Neuronal stem cell (in vitro differentiated cells): ENCODE results near the gene UQCC5.

Source experiments
- DNase-seq: peaks from one replicate; pipeline ENCODE4 v3.0.0-alpha.2; 2013; ENCODE audit warnings: low spot score
- H2AFZ ChIP-seq: one replicate; pipeline ENCODE4 v1.6.1; 2013; ENCODE audit warnings: mild to moderate bottlenecking, low read length, inconsistent platforms
- H2AK5ac ChIP-seq: 2 replicates; pipeline ENCODE4 v1.6.1; 2013; ENCODE audit warnings: low read depth, mild to moderate bottlenecking, inconsistent platforms, low read length, moderate library complexity, mixed read lengths
- H2BK120ac ChIP-seq: 2 replicates; pipeline ENCODE4 v1.6.1; 2013; ENCODE audit warnings: low read depth, mild to moderate bottlenecking, inconsistent platforms, low read length, moderate library complexity, mixed read lengths
- H2BK12ac ChIP-seq: one replicate; pipeline ENCODE4 v1.6.1; 2013; ENCODE audit warnings: low read length, inconsistent platforms
- H2BK15ac ChIP-seq: 2 replicates; pipeline ENCODE4 v1.6.1; 2013; ENCODE audit warnings: mild to moderate bottlenecking, low read length, inconsistent platforms, mixed read lengths
- H2BK5ac ChIP-seq: one replicate; pipeline ENCODE4 v1.6.1; 2013; ENCODE audit warnings: inconsistent platforms, mild to moderate bottlenecking, low read length, moderate library complexity
- H3K14ac ChIP-seq: one replicate; pipeline ENCODE4 v1.6.1; 2013; ENCODE audit warnings: low read length, inconsistent platforms
- H3K18ac ChIP-seq: 2 replicates; pipeline ENCODE4 v1.6.1; 2013; ENCODE audit warnings: low read length, inconsistent platforms
- H3K23ac ChIP-seq: 2 replicates; pipeline ENCODE4 v1.6.1; 2013; ENCODE audit warnings: low read depth, mild to moderate bottlenecking, mixed read lengths, low read length, inconsistent platforms; ENCODE audit not compliant: poor library complexity
- H3K27ac ChIP-seq: replicated peaks from 3 replicates; pipeline ENCODE4 v1.5.1; 2013; ENCODE audit warnings: low read length, inconsistent platforms
- H3K27me3 ChIP-seq, 3 experiments: 2 replicates each; pipeline ENCODE4 v1.6.1; 2013; ENCODE audit warnings: low read length in 3 of 3, mild to moderate bottlenecking in 2 of 3, inconsistent platforms in 1 of 3, low read depth in 1 of 3, mixed read lengths in 1 of 3, moderate library complexity in 1 of 3; ENCODE audit not compliant: control insufficient read depth in 3 of 3, insufficient read depth in 3 of 3
- H3K36me3 ChIP-seq, 2 donors: replicated peaks in 1 of 2; 2 replicates each; pipeline ENCODE4 v1.6.1; 2013; ENCODE audit warnings: low read length in 2 of 2; ENCODE audit not compliant: control insufficient read depth in 2 of 2, insufficient read depth in 2 of 2
- H3K4ac ChIP-seq: 2 replicates; pipeline ENCODE4 v1.6.1; 2013; ENCODE audit warnings: inconsistent platforms, mild to moderate bottlenecking, low read length, moderate library complexity
- H3K4me1 ChIP-seq, 2 donors: 1 replicate in 1 of 2; 2 replicates in 1 of 2; pipeline ENCODE4 v1.6.1; 2013; ENCODE audit warnings: low read length in 2 of 2, low read depth in 1 of 2; ENCODE audit not compliant: control insufficient read depth in 2 of 2, insufficient read depth in 1 of 2
- H3K4me2 ChIP-seq: one replicate; pipeline ENCODE4 v1.6.1; 2013; ENCODE audit warnings: mild to moderate bottlenecking, low read length, inconsistent platforms; ENCODE audit not compliant: insufficient read depth, poor library complexity, severe bottlenecking
- H3K4me3 ChIP-seq, 2 donors: 2 replicates each; pipeline ENCODE4 v1.5.1; 2013; ENCODE audit warnings: low read length in 2 of 2, mild to moderate bottlenecking in 2 of 2, inconsistent platforms in 1 of 2, moderate library complexity in 1 of 2
- H3K79me1 ChIP-seq: one replicate; pipeline ENCODE4 v1.6.1; 2013; ENCODE audit warnings: low read depth, mild to moderate bottlenecking, inconsistent platforms, low read length, moderate library complexity
- H3K9ac ChIP-seq: one replicate; pipeline ENCODE4 v1.6.1; 2013; ENCODE audit warnings: mild to moderate bottlenecking, low read depth, low read length, inconsistent platforms; ENCODE audit not compliant: poor library complexity
- H3K9me3 ChIP-seq, 2 donors: replicated peaks in 1 of 2; 2 replicates each; pipeline versions ENCODE3 to v1.6.1; 2013; ENCODE audit warnings: low read length in 2 of 2, mild to moderate bottlenecking in 2 of 2, inconsistent platforms in 1 of 2, low read depth in 1 of 2, mixed read lengths in 1 of 2, moderate library complexity in 1 of 2; ENCODE audit not compliant: control insufficient read depth in 2 of 2, insufficient read depth in 1 of 2
- H4K8ac ChIP-seq: one replicate; pipeline ENCODE4 v1.6.1; 2013; ENCODE audit warnings: low read depth, mild to moderate bottlenecking, inconsistent platforms, low read length, moderate library complexity
- H4K91ac ChIP-seq: one replicate; pipeline ENCODE4 v1.6.1; 2013; ENCODE audit warnings: low read length, low read depth, mild to moderate bottlenecking, inconsistent platforms; ENCODE audit not compliant: poor library complexity
- WGBS, 2 donors: extraction: QIAGEN DNeasy Blood & Tissue Kit; methylation state at CpG; one replicate each; pipeline ENCODE4 v1.1.7; 2013; ENCODE audit warnings: missing lambda C conversion rate in 2 of 2, mixed read lengths in 1 of 2; ENCODE audit not compliant: insufficient read length in 2 of 2, insufficient replicate concordance in 1 of 2; ENCODE audit errors: extremely low coverage in 2 of 2; 5-methylcytosine and 5-hydroxymethylcytosine counted together

UQCC5 gene

DNA sequence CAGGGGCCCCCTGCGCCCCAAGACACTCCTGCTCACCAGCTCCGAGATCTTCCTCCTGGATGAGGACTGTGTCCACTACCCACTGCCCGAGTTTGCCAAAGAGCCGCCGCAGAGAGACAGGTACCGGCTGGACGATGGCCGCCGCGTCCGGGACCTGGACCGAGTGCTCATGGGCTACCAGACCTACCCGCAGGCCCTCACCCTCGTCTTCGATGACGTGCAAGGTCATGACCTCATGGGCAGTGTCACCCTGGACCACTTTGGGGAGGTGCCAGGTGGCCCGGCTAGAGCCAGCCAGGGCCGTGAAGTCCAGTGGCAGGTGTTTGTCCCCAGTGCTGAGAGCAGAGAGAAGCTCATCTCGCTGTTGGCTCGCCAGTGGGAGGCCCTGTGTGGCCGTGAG is 44.3 kb upstream of the UQCC5 start:
- H3K27ac ChIP-seq = no peak overlapping the region
- H2AFZ ChIP-seq = no peak overlapping the region
- H2BK120ac ChIP-seq = no peak overlapping the region
- no peak overlapping the region for H3K9ac ChIP-seq
- no CpG with 5 or more reads among the region's 21 CpGs for WGBS, 2 donors
- no peak for DNase-seq
- H3K14ac ChIP-seq = no peak overlapping the region
- H3K4ac ChIP-seq = no peak overlapping the region
- peak overlapping the region; percentile 78 for H2BK5ac ChIP-seq
- no peak overlapping the region for H3K18ac ChIP-seq
- H2AK5ac ChIP-seq = no peak overlapping the region
- peak overlapping the region; percentile 20 for H3K23ac ChIP-seq
- H4K91ac ChIP-seq = no peak overlapping the region
- H3K27me3 ChIP-seq = no peaks in the 10 kb centered on the region
- no peak overlapping the region for H2BK15ac ChIP-seq
- H3K79me1 ChIP-seq = no peaks in the 10 kb centered on the region
- H3K9me3 ChIP-seq = no peaks in the 10 kb centered on the region
- no peak overlapping the region for H4K8ac ChIP-seq
- H3K36me3 ChIP-seq = peaks cover 54 to 65% of the 10 kb centered on the region in 2 donors
- H3K4me2 ChIP-seq = no peak overlapping the region
- no peak overlapping the region for H2BK12ac ChIP-seq
- peaks cover 0 to 7% of the 10 kb centered on the region in 2 donors for H3K4me1 ChIP-seq
- no peak overlapping the region for H3K4me3 ChIP-seq

DNA sequence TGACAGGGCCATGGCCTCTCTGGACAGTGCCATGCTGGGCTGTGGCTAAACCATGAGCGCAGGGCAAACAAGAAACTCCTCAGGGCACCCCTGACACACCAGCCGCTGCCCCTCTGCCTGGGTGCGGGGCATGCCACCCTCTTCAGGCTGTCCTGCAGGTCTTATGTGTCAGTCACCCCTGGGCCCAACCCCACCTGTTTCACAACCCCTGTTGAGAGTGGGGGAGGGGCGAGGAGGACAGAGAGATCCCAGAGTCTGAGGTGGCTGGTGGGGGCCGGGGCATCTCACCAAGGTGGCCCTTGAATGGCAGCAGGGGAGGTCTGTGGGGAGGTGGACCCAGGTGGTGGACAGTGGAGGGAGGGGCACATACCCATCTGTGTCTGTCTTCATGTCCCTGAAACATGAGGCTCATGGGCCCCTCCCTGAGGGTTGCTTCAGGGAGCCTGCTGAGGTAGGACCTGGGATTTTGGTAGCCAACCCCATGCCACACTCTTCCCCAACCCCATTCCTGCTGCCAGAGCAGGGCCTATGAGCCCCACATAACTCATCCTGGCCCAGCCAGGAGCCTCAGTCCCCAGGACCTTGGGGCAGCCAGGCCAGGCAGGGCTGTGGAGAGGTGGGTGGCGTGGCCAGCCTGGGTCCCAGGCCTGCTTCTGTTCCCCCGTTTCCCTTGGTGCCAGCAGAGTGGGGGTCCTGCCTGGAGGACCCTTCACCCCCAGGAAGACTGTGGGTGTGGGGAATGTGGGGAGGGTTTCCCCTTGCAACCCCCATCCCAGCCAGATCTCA is 43.0 kb upstream of the UQCC5 start:
- Histone ChIP-seq H3K9me3 (no peaks in the 10 kb centered on the region), H3K23ac (peak overlapping the region; percentile 81), H3K79me1 (no peaks in the 10 kb centered on the region), H2BK120ac (no peak overlapping the region), H4K91ac (no peak overlapping the region), H3K36me3 (peaks cover 40 to 52% of the 10 kb centered on the region in 2 donors), H2AK5ac (no peak overlapping the region), H3K14ac (peak overlapping the region; percentile 50), H3K27ac (peak overlapping the region; percentile 22), H3K9ac (no peak overlapping the region), H2BK12ac (no peak overlapping the region), H3K4ac (no peak overlapping the region), H3K18ac (peak overlapping the region; percentile 42), H2BK5ac (peak overlapping the region; percentile 13), H3K27me3 (no peaks in the 10 kb centered on the region), H3K4me3 (no peak overlapping the region), H2BK15ac (no peak overlapping the region), H4K8ac (peak overlapping the region; percentile 31), H2AFZ (no peak overlapping the region), H3K4me2 (no peak overlapping the region), H3K4me1 (peaks cover 0 to 7% of the 10 kb centered on the region in 2 donors)
- DNase-seq = no peak
- WGBS, 2 donors = no CpG with 5 or more reads among the region's 7 CpGs

DNA sequence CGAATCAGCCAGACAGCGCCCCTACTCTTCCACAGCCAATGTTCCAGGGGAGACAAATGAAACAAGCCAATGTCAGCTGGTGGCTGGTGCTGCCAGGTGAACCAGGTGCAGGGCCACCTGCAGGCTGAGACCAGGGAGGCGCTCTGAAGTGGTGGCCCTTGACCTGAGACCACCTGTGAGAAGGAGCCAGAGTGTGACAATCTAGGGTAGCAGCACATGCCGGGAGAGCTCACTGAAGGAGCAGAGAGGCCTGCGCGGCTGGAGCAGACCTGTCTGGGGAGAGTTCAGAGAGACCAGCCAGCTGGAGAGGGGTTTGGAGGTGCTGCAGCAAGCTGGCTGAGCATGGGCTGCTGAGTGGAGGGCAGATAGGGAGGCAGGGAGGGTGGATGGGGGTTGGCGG is 42.0 kb upstream of the UQCC5 start:
- H2AK5ac ChIP-seq = peak overlapping the region; percentile 0
- no CpG with 5 or more reads among the region's 7 CpGs for WGBS, 2 donors
- no peak overlapping the region for H4K8ac ChIP-seq
- H2AFZ ChIP-seq = no peak overlapping the region
- H3K23ac ChIP-seq = no peak overlapping the region
- peak overlapping the region; percentile 55 for H3K9ac ChIP-seq
- no peak overlapping the region for H2BK15ac ChIP-seq
- H3K18ac ChIP-seq = peak overlapping the region; percentile 1
- no peak for DNase-seq
- H3K79me1 ChIP-seq = no peaks in the 10 kb centered on the region
- peaks cover 32 to 43% of the 10 kb centered on the region in 2 donors for H3K36me3 ChIP-seq
- peaks cover 0 to 7% of the 10 kb centered on the region in 2 donors for H3K4me1 ChIP-seq
- peak overlapping the region; percentile 11 for H3K14ac ChIP-seq
- no peak overlapping the region for H2BK12ac ChIP-seq
- peaks cover 0 to 5% (median 0%) of the 10 kb centered on the region in 3 experiments for H3K27me3 ChIP-seq
- no peak overlapping the region for H3K4me3 ChIP-seq
- no peak overlapping the region for H3K4ac ChIP-seq
- no peaks in the 10 kb centered on the region for H3K9me3 ChIP-seq
- no peak overlapping the region for H3K4me2 ChIP-seq
- no peak overlapping the region for H2BK120ac ChIP-seq
- H2BK5ac ChIP-seq = peak overlapping the region; percentile 84
- H4K91ac ChIP-seq = no peak overlapping the region
- H3K27ac ChIP-seq = no peak overlapping the region

DNA sequence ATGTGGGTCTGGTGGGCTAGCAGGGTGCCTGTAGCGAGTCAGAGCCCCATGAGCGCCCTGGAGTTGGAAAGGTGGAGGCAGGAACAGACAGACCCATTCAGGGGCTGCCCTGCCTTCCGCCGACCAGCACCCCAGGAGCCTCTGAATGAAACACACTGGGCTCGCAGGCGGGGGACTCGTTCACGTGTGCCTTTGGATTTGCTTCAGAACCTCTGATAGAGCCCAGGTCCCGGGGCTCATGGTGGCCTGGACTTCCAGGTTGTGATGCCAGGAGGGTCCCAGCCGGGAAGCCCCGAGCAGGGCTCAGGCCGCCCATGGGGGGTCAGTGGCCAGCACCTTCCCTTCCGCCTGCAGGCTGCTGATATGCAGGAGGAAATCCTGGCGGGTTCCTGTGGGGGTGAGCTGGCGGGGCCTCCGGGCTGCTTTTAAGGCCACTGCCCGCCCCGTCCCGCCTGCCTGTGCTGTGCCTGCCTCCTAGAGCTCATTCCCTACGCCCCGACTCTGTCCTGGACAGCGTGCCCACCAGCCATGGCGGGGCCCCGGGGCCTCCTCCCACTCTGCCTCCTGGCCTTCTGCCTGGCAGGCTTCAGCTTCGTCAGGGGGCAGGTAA is 41.4 kb upstream of the UQCC5 start, which contains the start of gene STAB1:
Gene STAB1, plus strand, starts transcription at position 453 of the 610 bp plus-strand sequence. Its CDS starts 76 bp downstream, at position 529.
- DNase-seq = no peak
- H3K4ac ChIP-seq = peak within 1 kb of the TSS; percentile 8
- H2AK5ac ChIP-seq = peak within 1 kb of the TSS; percentile 89
- peak within 1 kb of the TSS; percentile 22 for H2BK15ac ChIP-seq
- no peak within 1 kb of the TSS for H4K91ac ChIP-seq
- peaks cover 0 to 7% of the 10 kb centered on the region in 2 donors for H3K4me1 ChIP-seq
- peak within 1 kb of the TSS; percentile 73 for H3K18ac ChIP-seq
- peak within 1 kb of the TSS; percentile 24 for H2AFZ ChIP-seq
- no peak within 1 kb of the TSS for H3K27ac ChIP-seq
- H4K8ac ChIP-seq = no peak within 1 kb of the TSS
- H3K14ac ChIP-seq = peak within 1 kb of the TSS; percentile 63
- no peaks in the 10 kb centered on the region for H3K9me3 ChIP-seq
- no peak within 1 kb of the TSS for H3K4me2 ChIP-seq
- peaks cover 0 to 5% (median 0%) of the 10 kb centered on the region in 3 experiments for H3K27me3 ChIP-seq
- H3K79me1 ChIP-seq = no peaks in the 10 kb centered on the region
- H3K9ac ChIP-seq = peak within 1 kb of the TSS; percentile 76
- H3K23ac ChIP-seq = peak within 1 kb of the TSS; percentile 58
- WGBS, 2 donors = no CpG with 5 or more reads among the region's 25 CpGs
- H2BK5ac ChIP-seq = peak within 1 kb of the TSS; percentile 84
- no peak within 1 kb of the TSS for H2BK120ac ChIP-seq
- H3K4me3 ChIP-seq = no peak within 1 kb of the TSS
- H3K36me3 ChIP-seq = peaks cover 26 to 37% of the 10 kb centered on the region in 2 donors
- H2BK12ac ChIP-seq = no peak within 1 kb of the TSS
